ENCODE measurements around the gene LHFPL2. TPM values are rescaled to one million over a fixed set of nuclear protein-coding genes. Genes with fewer than 3 reads are reported as not detected.

The LHFPL2 gene
- total and polyA plus RNA-seq, 2 donors (not counting 1 experiment from before 2014, with no cell fraction given) = 3.8 to 35.5 TPM

- POLR2A ChIA-PET = no interaction called here
Observed at GRCh38 chr5:78513441-78513840, 135.1 kb downstream of the LHFPL2 start.

DNA sequence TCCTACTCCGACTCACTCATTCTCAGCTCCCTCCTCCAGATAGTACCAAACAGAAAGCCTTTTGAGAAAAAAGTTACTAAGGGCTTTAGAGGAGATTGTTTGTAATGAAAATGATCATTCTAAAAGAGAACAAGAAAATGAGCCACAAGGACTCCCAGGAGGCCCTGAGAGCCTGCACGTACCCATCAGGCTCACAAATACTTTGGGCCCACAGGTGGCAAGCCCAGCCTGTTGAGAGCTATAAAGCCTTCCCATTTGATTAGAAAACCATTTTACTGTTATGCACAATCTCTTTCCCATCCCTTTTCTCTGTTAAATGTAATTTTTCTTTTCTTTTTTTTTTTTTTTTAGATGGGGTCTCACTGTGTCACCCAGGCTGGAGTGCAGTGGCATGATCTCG is 136.1 kb downstream of the LHFPL2 start:
- Histone ChIP-seq H3K4me3 (ENCODE audit: control extremely low read depth in 1 of 5, extremely low read depth in 1 of 5, insufficient read depth in 1 of 5, low read depth in 2 of 5, low read length in 4 of 5) (no peak overlapping the region), H3K27ac (ENCODE audit: low read length in 2 of 2) (no peak overlapping the region), H3K79me2 (ENCODE audit: control insufficient read depth, insufficient read depth, low read length) (no peaks in the 10 kb centered on the region), H3K4me2 (replicated peaks; ENCODE audit: low read depth, low read length, poor library complexity, severe bottlenecking) (no peak overlapping the region), H3K9me3 (ENCODE audit: control extremely low read depth in 1 of 3, control insufficient read depth in 2 of 3, insufficient read depth in 1 of 3, low read length in 2 of 3) (peaks cover 0 to 8% (median 0%) of the 10 kb centered on the region in 3 donors), H3K4me1 (ENCODE audit: control insufficient read depth in 2 of 2, insufficient read depth in 2 of 2, low read length in 2 of 2) (peaks cover 25% of the 10 kb centered on the region in 2 donors), H4K20me1 (ENCODE audit: control insufficient read depth, insufficient read depth, low read length, poor library complexity, severe bottlenecking) (no peaks in the 10 kb centered on the region), H3K27me3 (replicated peaks in 1 of 4; ENCODE audit: control extremely low read depth in 1 of 4, control insufficient read depth in 3 of 4, insufficient read depth in 4 of 4, low read length in 3 of 4) (peaks cover 0 to 13% (median 5%) of the 10 kb centered on the region in 4 experiments), H3K36me3 (replicated peaks in 1 of 2; ENCODE audit: control extremely low read depth in 1 of 2, control insufficient read depth in 1 of 2, extremely low read depth in 1 of 2, insufficient read depth in 2 of 2, low read length in 1 of 2) (no peaks in the 10 kb centered on the region), H2AFZ (ENCODE audit: insufficient read depth, low read depth, low read length, poor library complexity, severe bottlenecking) (no peak overlapping the region), H3K9ac (ENCODE audit: low read length) (no peak overlapping the region)
- DNase-seq = no peak
- H3K9me3 Mint-ChIP-seq (ENCODE audit: insufficient read depth) = no peaks in the 10 kb centered on the region
- ATAC-seq (ENCODE audit: low read depth) = no peak
- TF ChIP-seq, protein P1, sequence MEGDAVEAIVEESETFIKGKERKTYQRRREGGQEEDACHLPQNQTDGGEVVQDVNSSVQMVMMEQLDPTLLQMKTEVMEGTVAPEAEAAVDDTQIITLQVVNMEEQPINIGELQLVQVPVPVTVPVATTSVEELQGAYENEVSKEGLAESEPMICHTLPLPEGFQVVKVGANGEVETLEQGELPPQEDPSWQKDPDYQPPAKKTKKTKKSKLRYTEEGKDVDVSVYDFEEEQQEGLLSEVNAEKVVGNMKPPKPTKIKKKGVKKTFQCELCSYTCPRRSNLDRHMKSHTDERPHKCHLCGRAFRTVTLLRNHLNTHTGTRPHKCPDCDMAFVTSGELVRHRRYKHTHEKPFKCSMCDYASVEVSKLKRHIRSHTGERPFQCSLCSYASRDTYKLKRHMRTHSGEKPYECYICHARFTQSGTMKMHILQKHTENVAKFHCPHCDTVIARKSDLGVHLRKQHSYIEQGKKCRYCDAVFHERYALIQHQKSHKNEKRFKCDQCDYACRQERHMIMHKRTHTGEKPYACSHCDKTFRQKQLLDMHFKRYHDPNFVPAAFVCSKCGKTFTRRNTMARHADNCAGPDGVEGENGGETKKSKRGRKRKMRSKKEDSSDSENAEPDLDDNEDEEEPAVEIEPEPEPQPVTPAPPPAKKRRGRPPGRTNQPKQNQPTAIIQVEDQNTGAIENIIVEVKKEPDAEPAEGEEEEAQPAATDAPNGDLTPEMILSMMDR (IDR thresholded peaks at IDR 0.05) = no peak
- no peak for TF ChIP-seq EZH2 (IDR thresholded peaks at IDR 0.05; ENCODE audit: borderline replicate concordance, insufficient read depth, low read depth, low read length, poor library complexity, severe bottlenecking)
- 20% methylated on average over 1 of the region's 3 CpGs for WGBS (ENCODE audit: insufficient coverage)
- H3K27me3 Mint-ChIP-seq = no peaks in the 10 kb centered on the region
- ChIA-PET POLR2A (no interaction called here), CTCF (interaction anchor here (0.9 to 2.5 kb wide), 2 partner anchors 454 to 621 kb away, joined by 4 to 8 read pairs; no protein-coding TSS in a partner anchor)
- H3K4me1 Mint-ChIP-seq = peaks cover 34% of the 10 kb centered on the region
- H3K27ac Mint-ChIP-seq = no peak overlapping the region
- H3K4me3 Mint-ChIP-seq = no peak overlapping the region
- intact Hi-C loops (cut with micrococcal nuclease) = no loop called here

More at GRCh38 chr5:78513441-78513840, 135.1 kb downstream of the LHFPL2 start:
- Mint-ChIP-seq H3K9me3 (ENCODE audit: insufficient read depth) (no peaks in the 10 kb centered on the region), H3K27ac (no peak overlapping the region), H3K4me1 (peaks cover 33% of the 10 kb centered on the region), H3K4me3 (no peak overlapping the region), H3K27me3 (no peaks in the 10 kb centered on the region)
- Histone ChIP-seq H3K4me1 (ENCODE audit: control insufficient read depth in 2 of 2, insufficient read depth in 2 of 2, low read length in 2 of 2) (peaks cover 25% of the 10 kb centered on the region in 2 donors), H3K4me3 (ENCODE audit: control extremely low read depth in 1 of 5, extremely low read depth in 1 of 5, insufficient read depth in 1 of 5, low read depth in 2 of 5, low read length in 4 of 5) (no peak overlapping the region), H3K27ac (ENCODE audit: low read length in 2 of 2) (no peak overlapping the region), H3K79me2 (ENCODE audit: control insufficient read depth, insufficient read depth, low read length) (no peaks in the 10 kb centered on the region), H3K27me3 (replicated peaks in 1 of 4; ENCODE audit: control extremely low read depth in 1 of 4, control insufficient read depth in 3 of 4, insufficient read depth in 4 of 4, low read length in 3 of 4) (peaks cover 0 to 13% (median 5%) of the 10 kb centered on the region in 4 experiments), H3K4me2 (replicated peaks; ENCODE audit: low read depth, low read length, poor library complexity, severe bottlenecking) (no peak overlapping the region), H4K20me1 (ENCODE audit: control insufficient read depth, insufficient read depth, low read length, poor library complexity, severe bottlenecking) (no peaks in the 10 kb centered on the region), H2AFZ (ENCODE audit: insufficient read depth, low read depth, low read length, poor library complexity, severe bottlenecking) (no peak overlapping the region), H3K9ac (ENCODE audit: low read length) (no peak overlapping the region), H3K9me3 (ENCODE audit: control extremely low read depth in 1 of 3, control insufficient read depth in 2 of 3, insufficient read depth in 1 of 3, low read length in 2 of 3) (peaks cover 0 to 8% (median 0%) of the 10 kb centered on the region in 3 donors), H3K36me3 (replicated peaks in 1 of 2; ENCODE audit: control extremely low read depth in 1 of 2, control insufficient read depth in 1 of 2, extremely low read depth in 1 of 2, insufficient read depth in 2 of 2, low read length in 1 of 2) (no peaks in the 10 kb centered on the region)
- no peak for DNase-seq
- 93% methylated on average over 3 of the region's 6 CpGs for WGBS (ENCODE audit: insufficient coverage)
- intact Hi-C loops (cut with micrococcal nuclease) = no loop called here
- ATAC-seq (ENCODE audit: low read depth) = no peak
- CTCF ChIA-PET = no interaction called here
- TF ChIP-seq, protein P1 (IDR thresholded peaks at IDR 0.05) = no peak
- no peak for TF ChIP-seq EZH2 (IDR thresholded peaks at IDR 0.05; ENCODE audit: borderline replicate concordance, insufficient read depth, low read depth, low read length, poor library complexity, severe bottlenecking)
